Adrenal gland (tissue), 12 donors: ENCODE results near the gene PIAS4. TPM values are rescaled to one million over a fixed set of nuclear protein-coding genes. Genes with fewer than 3 reads are reported as not detected.

Experiments used
- DNase-seq, 7 donors: peaks; one replicate each; pipeline ENCODE4 v3.0.0-alpha.2; 2019 to 2020
- H3K27ac ChIP-seq, 5 donors: fragments of 200-600 bp; sonication (generic) in 4 of 5; 1 replicate in 3 of 5; 2 replicates in 2 of 5; pipeline versions ENCODE4 v1.5.1 to v1.8.0; 2016 to 2020; ENCODE audit warnings: mild to moderate bottlenecking in 1 of 5
- H3K27me3 ChIP-seq: fragments of 200-600 bp; 2 replicates; pipeline ENCODE4 v1.8.0; 2021
- H3K36me3 ChIP-seq, 2 donors: fragments of 200-600 bp; replicated peaks in 1 of 2; 1 replicate in 1 of 2; 2 replicates in 1 of 2; pipeline versions ENCODE4 v1.5.1 to v1.8.0; 2018 to 2022
- H3K4me1 ChIP-seq, 2 donors: fragments of 200-600 bp; replicated peaks in 1 of 2; 1 replicate in 1 of 2; 2 replicates in 1 of 2; pipeline versions ENCODE4 v1.5.1 to v1.8.0; 2018 to 2021
- H3K4me3 ChIP-seq, 4 donors: fragments of 200-600 bp; sonication (generic) in 3 of 4; one replicate each; pipeline ENCODE4 v1.5.1; 2016 to 2018
- H3K9me3 ChIP-seq, 3 donors: fragments of 200-600 bp; sonication (generic) in 1 of 3; replicated peaks in 1 of 3; 1 replicate in 2 of 3; 2 replicates in 1 of 3; pipeline versions ENCODE4 v1.5.1 to v1.8.0; 2016 to 2021
- POLR2A ChIP-seq, 2 donors: fragments of 450-650 bp; IDR thresholded peaks; one replicate each; pipeline ENCODE4 v1.6.1; 2017; ENCODE audit warnings: antibody characterized with exemption in 2 of 2, mild to moderate bottlenecking in 2 of 2, moderate library complexity in 1 of 2
- WGBS, 4 donors: extraction: QIAGEN DNeasy Blood & Tissue Kit in 2 of 4; methylation state at CpG; one replicate each; pipeline versions ENCODE4 v1.1.5 to v1.1.7; 2013 to 2017; 5-methylcytosine and 5-hydroxymethylcytosine counted together
- intact Hi-C, 2 donors: fragments of 100-400 bp; cut with DNase I; formaldehyde crosslinking; loops; one replicate each; pipeline versions ENCODE4 v1.14.1 to v1.15.0; 2022 to 2023
- polyA plus RNA-seq, 3 donors: library from polyadenylated mRNA; stranded (reverse); fragments of 200-250 nt in 2 of 3; fragments of 350-450 nt in 1 of 3; fragmentation: Illumina TruSeq in 1 of 3; extraction: RNeasy Lipid Tissue Mini Kit (QIAGEN cat#74804) in 1 of 3; gene quantifications; one replicate each; pipeline ENCODE4 v1.2.3, GENCODE V29; 2013 to 2014
- total RNA-seq, 9 donors: library from RNA; depleted of rRNA in 4 of 9; stranded (reverse); fragments of >200 nt in 4 of 9; fragments of 120-200 nt in 1 of 9; fragmentation: NEBNext Ultra II Directional in 1 of 9; extraction: Animal tissue kit (Norgen Biotek cat#: 25700) in 1 of 9; gene quantifications; one replicate each; pipeline versions ENCODE4 v1.1.0 to v1.2.4, GENCODE V29; 2013 to 2023
- TF ChIP-seq, protein P1 (sequence below), 6 experiments: fragments of 450-650 bp in 4 of 6; fragments of 200-600 bp in 2 of 6; sonication (generic) in 1 of 6; IDR thresholded peaks; 1 replicate in 5 of 6; 2 replicates in 1 of 6; pipeline versions ENCODE4 v1.5.1 to v1.8.0; 2016 to 2021; ENCODE audit warnings: antibody characterized with exemption in 6 of 6, mild to moderate bottlenecking in 2 of 6, moderate library complexity in 1 of 6
- donor health status: healthy with polysubstance abuse.
- donor health status: Bipolar disorder and iron deficiency.
- donor health status: DM: yes; HTN: yes; CAD: no.
- donor health status: DM: no; HTN: no; CAD: no.
- donor health status: DM: no; HTN: no; CAD: no.
- donor health status: DM: yes; HTN: yes; CAD: no.

PIAS4 gene
- total and polyA plus RNA-seq, 12 donors: 13.7 to 40.7 (median 22.5) TPM

- peak; percentile 54 to 86 (median 74) for DNase-seq
- peak overlapping the region in 4 of 5 donors; percentile 52 to 89 (median 70) for H3K27ac ChIP-seq
Measured at GRCh38 chr19:4077800-4078684, 70.5 kb downstream of the PIAS4 start.

DNA sequence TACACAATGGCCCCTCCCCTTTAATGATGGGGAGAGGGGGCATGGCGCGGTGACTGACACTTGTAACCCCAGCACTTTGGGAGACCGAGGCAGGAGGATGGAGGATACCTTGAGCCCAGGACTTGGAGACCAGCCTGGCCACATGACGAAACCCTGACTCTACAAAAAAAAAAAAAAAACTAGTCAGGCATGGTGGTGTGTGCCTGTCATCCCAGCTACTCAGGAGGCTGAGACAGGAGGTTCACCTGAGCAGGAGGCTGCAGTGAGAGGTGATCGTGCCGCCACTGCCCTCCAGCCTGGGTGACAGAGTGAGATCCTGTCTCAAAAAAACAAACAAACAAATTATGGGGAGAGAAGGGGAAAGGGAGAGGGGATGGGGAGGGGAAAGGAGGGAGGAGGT lies 72.9 kb downstream of the PIAS4 start:
- intact Hi-C loops: no loop called here

More at GRCh38 chr19:4077800-4078684, 70.5 kb downstream of the PIAS4 start:
- H3K9me3 ChIP-seq: no peaks in the 10 kb centered on the region
- intact Hi-C loops: no loop called here
- no peaks in the 10 kb centered on the region for H3K27me3 ChIP-seq
- WGBS, 4 donors: 1 to 7% (median 5%) methylated on average over 12 to 32 of the region's 33 CpGs
- peaks cover 0 to 9% of the 10 kb centered on the region in 2 donors for H3K4me1 ChIP-seq
- TF ChIP-seq, protein P1, sequence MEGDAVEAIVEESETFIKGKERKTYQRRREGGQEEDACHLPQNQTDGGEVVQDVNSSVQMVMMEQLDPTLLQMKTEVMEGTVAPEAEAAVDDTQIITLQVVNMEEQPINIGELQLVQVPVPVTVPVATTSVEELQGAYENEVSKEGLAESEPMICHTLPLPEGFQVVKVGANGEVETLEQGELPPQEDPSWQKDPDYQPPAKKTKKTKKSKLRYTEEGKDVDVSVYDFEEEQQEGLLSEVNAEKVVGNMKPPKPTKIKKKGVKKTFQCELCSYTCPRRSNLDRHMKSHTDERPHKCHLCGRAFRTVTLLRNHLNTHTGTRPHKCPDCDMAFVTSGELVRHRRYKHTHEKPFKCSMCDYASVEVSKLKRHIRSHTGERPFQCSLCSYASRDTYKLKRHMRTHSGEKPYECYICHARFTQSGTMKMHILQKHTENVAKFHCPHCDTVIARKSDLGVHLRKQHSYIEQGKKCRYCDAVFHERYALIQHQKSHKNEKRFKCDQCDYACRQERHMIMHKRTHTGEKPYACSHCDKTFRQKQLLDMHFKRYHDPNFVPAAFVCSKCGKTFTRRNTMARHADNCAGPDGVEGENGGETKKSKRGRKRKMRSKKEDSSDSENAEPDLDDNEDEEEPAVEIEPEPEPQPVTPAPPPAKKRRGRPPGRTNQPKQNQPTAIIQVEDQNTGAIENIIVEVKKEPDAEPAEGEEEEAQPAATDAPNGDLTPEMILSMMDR (IDR thresholded peaks at IDR 0.05): no peak
- no peak for TF ChIP-seq POLR2A (IDR thresholded peaks at IDR 0.05)
- H3K36me3 ChIP-seq: no peaks in the 10 kb centered on the region
- peak overlapping the region in 2 of 4 donors; percentile 57 to 72 for H3K4me3 ChIP-seq

DNA sequence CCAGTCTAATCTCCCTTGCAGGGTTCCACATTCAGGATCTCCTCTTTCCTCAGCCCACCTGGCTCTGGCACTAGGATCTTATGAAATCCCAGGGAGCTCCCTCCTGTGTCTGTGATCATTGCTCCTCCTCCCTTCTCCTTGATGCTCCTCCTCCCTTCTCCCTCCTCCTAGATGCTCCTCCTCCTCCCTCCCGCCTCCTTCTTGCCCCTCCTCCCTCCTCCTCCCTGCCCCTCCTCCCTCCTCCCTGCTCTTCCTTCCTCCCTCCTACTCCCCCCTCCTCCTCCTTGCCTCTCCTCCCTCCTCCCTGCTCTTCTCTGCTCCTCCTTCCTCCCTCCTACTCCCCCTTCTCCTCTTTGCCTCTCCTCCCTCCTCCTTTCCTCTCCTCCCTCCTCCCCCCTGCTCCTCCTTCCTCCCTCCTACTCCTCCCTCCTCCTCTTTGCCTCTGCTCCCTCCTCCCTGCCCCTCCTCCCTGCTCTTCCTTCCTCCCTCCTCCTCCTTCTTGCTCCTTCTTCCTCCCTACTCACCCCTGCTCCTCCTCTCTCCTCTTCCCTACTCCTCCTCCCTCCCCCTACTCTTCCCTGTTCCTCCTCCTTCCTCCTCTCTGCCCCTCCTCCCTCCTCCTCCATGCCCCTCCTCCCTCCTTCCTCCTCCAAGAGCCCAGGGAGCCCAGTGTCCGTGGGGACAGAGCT lies 74.0 kb downstream of the PIAS4 start:
- Histone ChIP-seq H3K4me1 (peaks cover 0 to 9% of the 10 kb centered on the region in 2 donors), H3K36me3 (no peaks in the 10 kb centered on the region), H3K27me3 (no peaks in the 10 kb centered on the region), H3K27ac (no peak overlapping the region), H3K9me3 (no peaks in the 10 kb centered on the region), H3K4me3 (no peak overlapping the region)
- intact Hi-C loops: no loop called here
- 17 to 30% (median 22%) methylated on average over 2 of the region's 2 CpGs for WGBS, 4 donors
- no peak for DNase-seq
- TF ChIP-seq, protein P1 (IDR thresholded peaks at IDR 0.05): no peak
- no peak for TF ChIP-seq POLR2A (IDR thresholded peaks at IDR 0.05)

More for the DNA sequence above, 72.9 kb downstream of the PIAS4 start:
- H3K27ac ChIP-seq: no peak overlapping the region
- TF ChIP-seq, protein P1 (IDR thresholded peaks at IDR 0.05): no peak
- TF ChIP-seq POLR2A (IDR thresholded peaks at IDR 0.05): no peak
- no peaks in the 10 kb centered on the region for H3K9me3 ChIP-seq
- no peaks in the 10 kb centered on the region for H3K27me3 ChIP-seq
- 70 to 84% (median 76%) methylated on average over 6 of the region's 6 CpGs for WGBS, 4 donors
- no peak overlapping the region for H3K4me3 ChIP-seq
- no peak for DNase-seq
- H3K4me1 ChIP-seq: peaks cover 0 to 9% of the 10 kb centered on the region in 2 donors
- no peaks in the 10 kb centered on the region for H3K36me3 ChIP-seq

- no peak for TF ChIP-seq POLR2A (IDR thresholded peaks at IDR 0.05)
- TF ChIP-seq, protein P1 (IDR thresholded peaks at IDR 0.05): no peak
Measured at GRCh38 chr19:4082172-4082571, 74.6 kb downstream of the PIAS4 start.

More at GRCh38 chr19:4082172-4082571, 74.6 kb downstream of the PIAS4 start:
- no peak overlapping the region for H3K27ac ChIP-seq
- no peak overlapping the region for H3K4me3 ChIP-seq
- WGBS, 4 donors: 77 to 90% (median 82%) methylated on average over 4 to 9 of the region's 9 CpGs
- no peak for DNase-seq
- H3K9me3 ChIP-seq: no peaks in the 10 kb centered on the region
- H3K4me1 ChIP-seq: peaks cover 0 to 5% of the 10 kb centered on the region in 2 donors
- intact Hi-C loops: no loop called here
- H3K27me3 ChIP-seq: no peaks in the 10 kb centered on the region
- H3K36me3 ChIP-seq: no peaks in the 10 kb centered on the region
